ENCODE measurements around the gene DNAAF3.

DNA sequence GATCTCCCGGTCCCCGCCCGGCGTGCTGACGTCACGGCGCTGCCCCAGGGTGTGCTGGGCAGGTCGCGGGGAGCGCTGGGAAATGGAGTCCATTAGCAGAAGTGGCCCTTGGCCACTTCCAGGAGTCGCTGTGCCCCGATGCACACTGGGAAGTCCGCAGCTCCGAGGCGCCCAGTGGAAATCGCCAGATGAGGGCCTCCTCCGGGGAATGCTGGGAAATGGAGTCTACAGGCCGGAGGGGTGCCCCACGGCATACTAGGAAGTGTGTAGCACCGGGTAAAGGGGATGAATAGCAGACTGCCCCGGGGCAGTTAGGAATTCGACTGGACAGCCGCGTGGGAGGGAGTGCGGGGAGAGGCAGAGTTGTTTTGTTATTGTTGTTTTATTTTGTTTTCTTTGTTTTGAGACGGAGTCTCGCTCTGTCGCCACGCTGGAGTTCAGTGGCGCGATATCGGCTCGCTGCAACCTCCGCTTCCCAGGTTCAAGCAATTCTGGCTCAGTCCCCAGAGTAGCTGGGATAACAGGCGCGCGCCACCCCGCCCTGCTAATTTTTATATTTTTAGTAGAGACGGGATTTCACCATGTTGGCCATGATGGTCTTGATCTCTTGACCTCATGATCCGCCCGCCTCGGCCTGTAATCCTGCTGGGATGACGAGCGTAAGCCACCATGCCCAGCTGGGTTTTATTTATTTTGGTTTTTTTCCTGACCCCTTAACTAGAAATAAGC, 48.6 kb downstream of the DNAAF3 start:
- TF ChIP-seq, protein P1, sequence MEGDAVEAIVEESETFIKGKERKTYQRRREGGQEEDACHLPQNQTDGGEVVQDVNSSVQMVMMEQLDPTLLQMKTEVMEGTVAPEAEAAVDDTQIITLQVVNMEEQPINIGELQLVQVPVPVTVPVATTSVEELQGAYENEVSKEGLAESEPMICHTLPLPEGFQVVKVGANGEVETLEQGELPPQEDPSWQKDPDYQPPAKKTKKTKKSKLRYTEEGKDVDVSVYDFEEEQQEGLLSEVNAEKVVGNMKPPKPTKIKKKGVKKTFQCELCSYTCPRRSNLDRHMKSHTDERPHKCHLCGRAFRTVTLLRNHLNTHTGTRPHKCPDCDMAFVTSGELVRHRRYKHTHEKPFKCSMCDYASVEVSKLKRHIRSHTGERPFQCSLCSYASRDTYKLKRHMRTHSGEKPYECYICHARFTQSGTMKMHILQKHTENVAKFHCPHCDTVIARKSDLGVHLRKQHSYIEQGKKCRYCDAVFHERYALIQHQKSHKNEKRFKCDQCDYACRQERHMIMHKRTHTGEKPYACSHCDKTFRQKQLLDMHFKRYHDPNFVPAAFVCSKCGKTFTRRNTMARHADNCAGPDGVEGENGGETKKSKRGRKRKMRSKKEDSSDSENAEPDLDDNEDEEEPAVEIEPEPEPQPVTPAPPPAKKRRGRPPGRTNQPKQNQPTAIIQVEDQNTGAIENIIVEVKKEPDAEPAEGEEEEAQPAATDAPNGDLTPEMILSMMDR (conservative IDR thresholded peaks at IDR 0.05; ENCODE audit: low read depth, low read length) = no peak
- TF ChIP-seq EZH2 (IDR thresholded peaks at IDR 0.05; ENCODE audit: borderline replicate concordance, low read depth, low read length, poor library complexity, severe bottlenecking) = no peak

Data from A673 (cell line).